WTC11 (cell line): Measurements from ENCODE around the gene NLGN1. TPM values are rescaled to one million over a fixed set of nuclear protein-coding genes. Genes with fewer than 3 reads are reported as not detected.

Experiments
- ATAC-seq: fragments of 200-7000 bp; cut with Tn5 transposase; 2 replicates; pipeline ENCODE4 v1.10.0; 2021; ENCODE audit warnings: mild to moderate bottlenecking, moderate library complexity
- CTCF ChIA-PET: fragments of 300-600 bp; sonication (Branson Sonifier 250); formaldehyde crosslinking; loops from one replicate; lab custom pipeline; 2021; ENCODE audit warnings: antibody characterized with exemption; lab: Charles Lee
- POLR2A ChIA-PET: fragments of 350-600 bp; sonication (Branson Sonifier 250); formaldehyde crosslinking; loops from one replicate; lab custom pipeline; 2021; ENCODE audit warnings: antibody characterized with exemption; lab: Charles Lee
- DNase-seq: peaks from one replicate; pipeline ENCODE4 v3.0.0; 2021; ENCODE audit warnings: low spot score
- H3K27ac Mint-ChIP-seq: 2 replicates; pipeline ENCODE4 v1.8.0; 2021; ENCODE audit warnings: mixed read lengths
- H3K27me3 Mint-ChIP-seq: 2 replicates; pipeline ENCODE4 v1.8.0; 2021; ENCODE audit warnings: low read depth, mild to moderate bottlenecking, moderate library complexity, mixed read lengths
- H3K36me3 Mint-ChIP-seq: 2 replicates; pipeline ENCODE4 v1.8.0; 2021; ENCODE audit warnings: mixed read lengths
- H3K4me1 Mint-ChIP-seq: 2 replicates; pipeline ENCODE4 v1.8.0; 2022; ENCODE audit warnings: mixed read lengths
- H3K4me3 Mint-ChIP-seq: 2 replicates; pipeline ENCODE4 v1.8.0; 2021; ENCODE audit warnings: mild to moderate bottlenecking, moderate library complexity, mixed read lengths
- H3K9me3 Mint-ChIP-seq: 2 replicates; pipeline ENCODE4 v1.8.0; 2021; ENCODE audit warnings: mixed read lengths
- AR ChIP-seq: fragments of 250-450 bp; sonication (Bioruptor Pico); IDR thresholded peaks from 2 replicates; pipeline ENCODE4 v1.9.0; 2021; ENCODE audit warnings: mild to moderate bottlenecking
- CDX4 ChIP-seq: fragments of 250-450 bp; sonication (Bioruptor Pico); IDR thresholded peaks from 2 replicates; pipeline ENCODE4 v1.9.0; 2021; ENCODE audit warnings: moderate library complexity, mild to moderate bottlenecking, inconsistent platforms, borderline replicate concordance
- GABPB1 ChIP-seq: sonication (generic); formaldehyde crosslinking; IDR thresholded peaks from 2 replicates; pipeline ENCODE4 v1.8.1; 2023; ENCODE audit warnings: mild to moderate bottlenecking, missing genetic modification reagents
- HMGXB4 ChIP-seq: sonication (generic); formaldehyde crosslinking; IDR thresholded peaks from 2 replicates; pipeline ENCODE4 v1.8.1; 2023; ENCODE audit warnings: mild to moderate bottlenecking, moderate library complexity, missing genetic modification reagents
- IRF1 ChIP-seq: sonication (generic); formaldehyde crosslinking; IDR thresholded peaks from 2 replicates; pipeline ENCODE4 v1.8.0; 2023; ENCODE audit warnings: missing genetic modification reagents
- MLX ChIP-seq: sonication (generic); formaldehyde crosslinking; IDR thresholded peaks from 2 replicates; pipeline ENCODE4 v1.8.1; 2023; ENCODE audit warnings: mild to moderate bottlenecking, missing genetic modification reagents, moderate library complexity
- NR2C2 ChIP-seq: sonication (generic); formaldehyde crosslinking; IDR thresholded peaks from 2 replicates; pipeline ENCODE4 v1.8.0; 2022; ENCODE audit warnings: mild to moderate bottlenecking, missing genetic modification reagents
- NR3C1 ChIP-seq: sonication (generic); formaldehyde crosslinking; conservative IDR thresholded peaks from 2 replicates; pipeline ENCODE4 v1.8.1; 2023; ENCODE audit warnings: low read depth, mild to moderate bottlenecking, missing genetic modification reagents
- RELA ChIP-seq: sonication (generic); formaldehyde crosslinking; IDR thresholded peaks from 2 replicates; pipeline ENCODE4 v1.8.1; 2022; ENCODE audit warnings: missing genetic modification reagents, mild to moderate bottlenecking, borderline replicate concordance
- SP1 ChIP-seq: sonication (generic); formaldehyde crosslinking; conservative IDR thresholded peaks from 2 replicates; pipeline ENCODE4 v1.8.1; 2022; ENCODE audit warnings: missing genetic modification reagents
- TEAD4 ChIP-seq: sonication (generic); formaldehyde crosslinking; IDR thresholded peaks from 2 replicates; pipeline ENCODE4 v1.8.0; 2022; ENCODE audit warnings: mild to moderate bottlenecking, missing genetic modification reagents
- ZNF121 ChIP-seq: sonication (generic); formaldehyde crosslinking; IDR thresholded peaks from 2 replicates; pipeline ENCODE4 v1.8.0; 2023; ENCODE audit warnings: missing genetic modification reagents
- ZNF219 ChIP-seq: sonication (generic); formaldehyde crosslinking; IDR thresholded peaks from 2 replicates; pipeline ENCODE4 v1.8.0; 2023; ENCODE audit warnings: missing genetic modification reagents, mild to moderate bottlenecking, borderline replicate concordance
- ZNF317 ChIP-seq: sonication (generic); formaldehyde crosslinking; IDR thresholded peaks from 2 replicates; pipeline ENCODE4 v1.8.1; 2023; ENCODE audit warnings: low read depth, mild to moderate bottlenecking, moderate library complexity, missing genetic modification reagents, borderline replicate concordance
- ZNF396 ChIP-seq: fragments of 250-450 bp; sonication (Bioruptor Pico); IDR thresholded peaks from 2 replicates; pipeline ENCODE4 v1.8.0; 2021; ENCODE audit warnings: mild to moderate bottlenecking, moderate library complexity, borderline replicate concordance
- ZNF423 ChIP-seq: fragments of 250-450 bp; sonication (Bioruptor Pico); IDR thresholded peaks from 2 replicates; pipeline ENCODE4 v2.1.2; 2022; ENCODE audit warnings: mild to moderate bottlenecking, moderate library complexity
- ZNF425 ChIP-seq: fragments of 250-450 bp; sonication (Bioruptor Pico); conservative IDR thresholded peaks from 2 replicates; pipeline ENCODE4 v1.9.0; 2021; ENCODE audit warnings: mild to moderate bottlenecking
- ZNF532 ChIP-seq: fragments of 250-450 bp; sonication (Bioruptor Pico); IDR thresholded peaks from 2 replicates; pipeline ENCODE4 v1.9.0; 2021; ENCODE audit warnings: mild to moderate bottlenecking, borderline replicate concordance
- total RNA-seq: library from RNA; stranded (reverse); gene quantifications from 3 replicates; pipeline ENCODE4 v1.2.3, GENCODE V29; 2021

NLGN1 gene
- total RNA-seq, 1 experiment from 2014 or later = 12.4 TPM

GRCh38 chr3:174110761-174111160, 713.2 kb downstream of the NLGN1 start:
- Mint-ChIP-seq H3K4me3 (no peak overlapping the region), H3K9me3 (no peaks in the 10 kb centered on the region), H3K27ac (no peak overlapping the region), H3K36me3 (no peaks in the 10 kb centered on the region), H3K4me1 (peaks cover 14% of the 10 kb centered on the region), H3K27me3 (no peaks in the 10 kb centered on the region)
- TF ChIP-seq CDX4 = no peak
- POLR2A ChIA-PET = no interaction called here
- CTCF ChIA-PET = no interaction called here
- ATAC-seq = no peak
- DNase-seq = no peak

- TF ChIP-seq HMGXB4 (CRISPR knock-in tag) = no peak
- no peak for TF ChIP-seq ZNF532 (CRISPR knock-in tag)
- TF ChIP-seq ZNF219 (CRISPR knock-in tag) = no peak
- TF ChIP-seq ZNF396 (CRISPR knock-in tag) = no peak
- no peak for TF ChIP-seq RELA (CRISPR knock-in tag)
- TF ChIP-seq IRF1 = no peak
- TF ChIP-seq AR (CRISPR knock-in tag) = no peak
- TF ChIP-seq TEAD4 = no peak
- no peak for TF ChIP-seq SP1 (CRISPR knock-in tag)
- no peak for TF ChIP-seq NR2C2 (CRISPR knock-in tag)
- no peak for TF ChIP-seq ZNF425 (CRISPR knock-in tag)
- TF ChIP-seq ZNF121 (CRISPR knock-in tag) = no peak
- no peak for TF ChIP-seq ZNF317 (CRISPR knock-in tag)
- no peak for TF ChIP-seq ZNF423 (CRISPR knock-in tag)
- TF ChIP-seq NR3C1 = no peak
- TF ChIP-seq MLX (CRISPR knock-in tag) = no peak
- TF ChIP-seq GABPB1 (CRISPR knock-in tag) = no peak
- TF ChIP-seq, all 79 proteins: peak for 0
- no peak overlapping the region for H3K27ac Mint-ChIP-seq
- CTCF ChIA-PET = no interaction called here
- no peaks in the 10 kb centered on the region for H3K36me3 Mint-ChIP-seq
- DNase-seq (no peak), ATAC-seq (no peak)
- H3K4me3 Mint-ChIP-seq = no peak overlapping the region
- POLR2A ChIA-PET = no interaction called here
- H3K4me1 Mint-ChIP-seq = peaks cover 14% of the 10 kb centered on the region
- H3K9me3 Mint-ChIP-seq = no peaks in the 10 kb centered on the region
- no peaks in the 10 kb centered on the region for H3K27me3 Mint-ChIP-seq
Observed at GRCh38 chr3:174111776-174112175, 714.2 kb downstream of the NLGN1 start.
